ENCODE measurements around the gene KCP. TPM values are rescaled to one million over a fixed set of nuclear protein-coding genes. Genes with fewer than 3 reads are reported as not detected.
A peak's percentile ranks its signal among the peaks of the same experiment; 100 is the strongest.

The KCP gene
- polyA plus RNA-seq, 1 of the 3 experiments (the other 2 are of a cell fraction) = not detected

DNA sequence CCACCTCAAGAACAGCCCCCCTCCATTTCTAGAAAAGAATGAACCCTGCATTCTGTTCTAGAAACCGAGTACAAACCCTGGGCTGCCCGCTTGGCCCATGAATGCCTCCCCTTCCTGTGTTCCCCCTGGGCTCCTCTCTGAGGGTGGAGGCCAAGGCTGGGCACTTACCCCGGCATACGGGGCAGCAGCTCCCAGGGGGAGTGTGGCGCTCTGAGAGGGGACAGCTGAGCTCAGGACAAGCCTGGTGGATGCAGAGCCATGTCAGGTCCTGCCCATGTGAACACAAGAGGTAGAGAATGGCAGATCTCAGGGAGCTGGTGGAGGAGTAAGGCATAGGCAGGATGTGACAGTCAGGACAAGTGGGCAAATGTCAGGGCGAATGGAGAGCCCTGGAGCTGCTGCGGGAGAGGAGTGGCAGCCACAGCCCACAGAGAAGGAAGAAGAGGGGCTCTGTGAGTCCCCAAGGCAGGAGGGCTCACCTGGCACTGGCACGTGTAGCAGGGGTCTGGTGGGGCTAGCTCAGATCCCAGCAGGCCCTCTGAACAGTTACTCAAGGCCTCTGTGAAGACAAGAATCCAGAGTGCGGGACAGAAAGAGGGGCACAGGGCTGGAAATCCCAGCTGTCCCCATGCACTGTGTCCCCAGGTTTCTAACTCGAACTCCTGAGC lies 28.9 kb downstream of the KCP start (continued):
- TF ChIP-seq, protein P1, sequence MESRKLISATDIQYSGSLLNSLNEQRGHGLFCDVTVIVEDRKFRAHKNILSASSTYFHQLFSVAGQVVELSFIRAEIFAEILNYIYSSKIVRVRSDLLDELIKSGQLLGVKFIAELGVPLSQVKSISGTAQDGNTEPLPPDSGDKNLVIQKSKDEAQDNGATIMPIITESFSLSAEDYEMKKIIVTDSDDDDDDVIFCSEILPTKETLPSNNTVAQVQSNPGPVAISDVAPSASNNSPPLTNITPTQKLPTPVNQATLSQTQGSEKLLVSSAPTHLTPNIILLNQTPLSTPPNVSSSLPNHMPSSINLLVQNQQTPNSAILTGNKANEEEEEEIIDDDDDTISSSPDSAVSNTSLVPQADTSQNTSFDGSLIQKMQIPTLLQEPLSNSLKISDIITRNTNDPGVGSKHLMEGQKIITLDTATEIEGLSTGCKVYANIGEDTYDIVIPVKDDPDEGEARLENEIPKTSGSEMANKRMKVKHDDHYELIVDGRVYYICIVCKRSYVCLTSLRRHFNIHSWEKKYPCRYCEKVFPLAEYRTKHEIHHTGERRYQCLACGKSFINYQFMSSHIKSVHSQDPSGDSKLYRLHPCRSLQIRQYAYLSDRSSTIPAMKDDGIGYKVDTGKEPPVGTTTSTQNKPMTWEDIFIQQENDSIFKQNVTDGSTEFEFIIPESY (IDR thresholded peaks at IDR 0.05; ENCODE audit: borderline replicate concordance, low read depth) = no peak
- TF ChIP-seq RAD21 (IDR thresholded peaks at IDR 0.05; ENCODE audit: low read length) (no peak), TCF12 (IDR thresholded peaks at IDR 0.05) (no peak), NFIC (IDR thresholded peaks at IDR 0.05; ENCODE audit: borderline replicate concordance) (no peak), CHD2 (IDR thresholded peaks at IDR 0.05; ENCODE audit: low read length, partially characterized antibody) (no peak), EP300 (IDR thresholded peaks at IDR 0.05; ENCODE audit: borderline replicate concordance in 1 of 2, low read depth in 1 of 2, low read length in 1 of 2) (no peak)

GRCh38 chr7:128880791-128881457 lies 29.6 kb downstream of the KCP start:
- Histone ChIP-seq H2AFZ (ENCODE audit: low read depth) (no peak overlapping the region), H3K79me2 (ENCODE audit: insufficient read depth) (no peaks in the 10 kb centered on the region), H3K27ac (ENCODE audit: low read depth in 2 of 2, low read length in 1 of 2) (no peak overlapping the region), H4K20me1 (ENCODE audit: insufficient read depth) (no peaks in the 10 kb centered on the region), H3F3A (replicated peaks; ENCODE audit: insufficient read depth) (peaks cover 4% of the 10 kb centered on the region), H3K4me3 (ENCODE audit: low read depth in 2 of 2, low read length in 1 of 2) (no peak overlapping the region), H3K36me3 (replicated peaks in 1 of 2; ENCODE audit: control insufficient read depth in 1 of 2, insufficient read depth in 2 of 2, low read length in 1 of 2) (no peaks in the 10 kb centered on the region), H3K9me3 (no peaks in the 10 kb centered on the region), H3K4me1 (ENCODE audit: control insufficient read depth in 1 of 2, insufficient read depth in 2 of 2, low read depth in 1 of 2, low read length in 1 of 2) (peaks cover 0 to 14% of the 10 kb centered on the region in 2 experiments; a peak in 1 of 4 replicates), H3K27me3 (ENCODE audit: insufficient read depth) (no peaks in the 10 kb centered on the region), H3K9ac (no peak overlapping the region), H3K4me2 (no peak overlapping the region), H3K9me2 (no peaks in the 10 kb centered on the region)
- TF ChIP-seq MEF2A (IDR thresholded peaks at IDR 0.05; ENCODE audit: borderline replicate concordance, low read depth) = no peak
- TF ChIP-seq PBX3 (IDR thresholded peaks at IDR 0.05) = no peak
- TF ChIP-seq GATA2 (CRISPR knock-in tag; IDR thresholded peaks at IDR 0.05) = no peak
- no peak for TF ChIP-seq FOXM1 (IDR thresholded peaks at IDR 0.05; ENCODE audit: low read depth)
- no peak for TF ChIP-seq REST (IDR thresholded peaks at IDR 0.05; ENCODE audit: low read depth, low read length)
- TF ChIP-seq MXI1 (IDR thresholded peaks at IDR 0.05; ENCODE audit: low read depth, low read length) = no peak
- no peak for TF ChIP-seq FOXJ3 (CRISPR knock-in tag; IDR thresholded peaks at IDR 0.05)
- no peak for TF ChIP-seq EZH2phosphoT487 (IDR thresholded peaks at IDR 0.05; ENCODE audit: borderline replicate concordance, low read depth)
- TF ChIP-seq, protein P2, sequence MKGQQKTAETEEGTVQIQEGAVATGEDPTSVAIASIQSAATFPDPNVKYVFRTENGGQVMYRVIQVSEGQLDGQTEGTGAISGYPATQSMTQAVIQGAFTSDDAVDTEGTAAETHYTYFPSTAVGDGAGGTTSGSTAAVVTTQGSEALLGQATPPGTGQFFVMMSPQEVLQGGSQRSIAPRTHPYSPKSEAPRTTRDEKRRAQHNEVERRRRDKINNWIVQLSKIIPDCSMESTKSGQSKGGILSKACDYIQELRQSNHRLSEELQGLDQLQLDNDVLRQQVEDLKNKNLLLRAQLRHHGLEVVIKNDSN (IDR thresholded peaks at IDR 0.05; ENCODE audit: borderline replicate concordance, low read depth) = no peak
- TF ChIP-seq TEAD4 (IDR thresholded peaks at IDR 0.05; ENCODE audit: borderline replicate concordance, insufficient read depth) = no peak
- no peak for TF ChIP-seq TAF1 (IDR thresholded peaks at IDR 0.05; ENCODE audit: borderline replicate concordance, low read depth, low read length)
- POLR2A ChIA-PET = interaction anchor here (0.7 kb wide), 2 partner anchors 377 to 407 kb away, joined by 3 read pairs; no protein-coding TSS in a partner anchor
- peak; percentile 37 for DNase-seq
- CTCF ChIA-PET = interaction anchor here (0.6 to 12.3 kb wide), 39 partner anchors 9 to 534 kb away, joined by 3 to 181 read pairs (median 6); partner anchors contain the start of genes ATP6V1F, CCDC136, GARIN1A and HILPDA
- 67% methylated on average over 11 of the region's 11 CpGs for WGBS (ENCODE audit: low lambda C conversion rate)

Measured in SK-N-SH (cell line).